Forelimb muscle (tissue), 1 donor: ENCODE data around the gene ELAVL1. TPM values are rescaled to one million over a fixed set of nuclear protein-coding genes. Genes with fewer than 3 reads are reported as not detected.

Experiments used
- DNase-seq: peaks from one replicate; pipeline ENCODE4 v3.0.0-alpha.2; 2013; ENCODE audit warnings: low read depth
- polyA plus RNA-seq: library from polyadenylated mRNA; unstranded; fragments of 120-200 nt; gene quantifications from one replicate; pipeline ENCODE4 v1.2.1, GENCODE V29; 2013; ENCODE audit not compliant: insufficient read length

ELAVL1 gene
- polyA plus RNA-seq, 1 donor, result 44.5 TPM

DNA sequence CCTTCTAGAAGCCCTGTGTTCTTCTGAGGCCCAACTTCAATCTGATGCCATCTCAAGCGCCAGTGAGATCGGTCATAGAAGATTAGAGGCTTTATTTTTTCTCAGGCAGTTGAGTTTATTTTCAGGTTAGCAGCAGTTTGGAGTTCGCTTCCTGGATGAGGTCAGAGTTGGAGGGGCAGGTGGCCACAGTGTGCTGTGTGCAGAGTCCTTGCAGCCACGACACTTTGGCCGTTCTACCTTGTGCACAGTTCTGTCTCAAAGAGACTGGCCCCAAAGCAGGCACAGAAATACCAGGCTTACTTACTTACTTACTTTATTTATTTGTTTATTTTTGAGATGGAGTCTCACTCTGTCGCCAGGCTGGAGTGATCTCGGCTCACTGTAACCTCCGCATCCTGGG, 15.9 kb upstream of the ELAVL1 start:
- no peak for DNase-seq

DNA sequence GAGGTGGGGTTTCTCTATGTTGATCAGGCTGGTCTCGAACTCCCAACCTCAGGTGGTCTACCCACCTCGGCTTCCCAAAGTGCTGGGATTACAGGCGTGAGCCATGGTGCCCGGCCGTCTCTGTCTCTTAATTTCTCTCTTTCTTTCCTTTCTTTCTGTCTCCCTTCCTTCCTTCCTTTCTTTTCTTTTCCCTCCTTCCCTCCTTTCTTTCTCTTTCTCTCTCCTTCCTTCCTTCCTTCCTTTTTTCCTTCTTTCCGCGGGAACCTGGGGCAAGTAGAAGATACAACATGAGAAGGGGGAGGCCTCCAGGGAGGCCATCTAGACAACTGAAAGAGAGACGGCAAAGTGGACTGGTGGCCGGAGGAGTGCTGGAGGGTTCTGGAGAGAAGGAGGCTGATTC, 15.2 kb upstream of the ELAVL1 start:
- DNase-seq, result no peak

DNA sequence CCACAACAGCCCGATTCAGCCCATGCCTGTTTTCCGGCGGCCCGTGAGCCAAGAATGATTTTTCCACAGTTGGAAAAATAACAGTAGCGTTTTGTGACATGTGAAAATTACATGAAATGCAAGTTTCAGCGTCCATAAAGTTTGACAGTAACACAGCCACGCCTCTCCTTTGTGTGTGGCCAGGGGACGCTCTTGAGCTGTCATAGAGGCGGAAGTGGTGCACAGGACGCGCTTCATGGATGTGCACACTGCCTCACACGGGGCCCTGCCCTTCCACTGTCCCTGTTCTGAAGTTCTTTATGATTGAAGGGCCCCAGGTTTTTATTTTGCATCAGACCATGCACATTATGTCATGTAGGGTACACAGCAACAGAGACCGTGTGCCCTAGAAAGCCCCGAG, 12.4 kb upstream of the ELAVL1 start:
- no peak for DNase-seq

DNA sequence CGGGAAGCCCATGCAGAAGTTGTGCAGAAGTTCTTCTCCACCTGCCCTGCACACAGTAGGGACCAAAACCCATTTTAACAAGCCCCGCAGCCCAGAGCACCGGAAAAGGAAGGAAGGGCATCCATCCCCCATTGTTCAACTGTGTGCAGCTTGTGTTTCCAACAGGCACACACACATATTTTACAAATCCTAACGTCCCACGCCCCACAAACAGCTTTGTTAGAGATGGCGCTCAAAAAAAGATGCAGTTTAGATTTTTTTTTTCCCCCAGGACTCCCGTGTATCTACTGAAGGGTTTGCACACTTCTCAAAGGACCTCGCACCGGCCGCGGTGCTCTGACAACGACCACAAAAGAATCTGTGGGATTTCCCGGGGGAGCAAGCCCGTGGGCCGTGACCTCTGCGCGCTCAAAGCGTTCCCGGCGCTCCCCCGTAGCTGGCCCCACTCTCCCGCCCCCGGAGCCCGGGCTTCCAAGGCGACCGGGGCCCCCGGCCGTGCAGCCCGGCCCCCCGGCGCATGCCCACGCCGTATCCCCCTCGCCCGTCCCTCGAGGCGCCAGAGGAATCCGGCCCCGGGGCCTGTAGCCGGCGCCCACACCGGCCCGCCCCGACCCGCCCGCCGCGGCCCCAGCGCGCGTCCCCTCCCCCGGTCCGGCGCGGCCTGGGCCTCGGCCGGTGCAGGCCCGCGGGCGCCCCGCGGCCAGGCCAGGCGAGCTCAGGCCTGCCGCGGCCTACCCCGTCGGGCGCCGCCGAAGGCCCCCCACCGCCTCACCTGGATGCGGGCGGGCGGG, 523 bp downstream of the ELAVL1 start:
- DNase-seq, result no peak

DNA sequence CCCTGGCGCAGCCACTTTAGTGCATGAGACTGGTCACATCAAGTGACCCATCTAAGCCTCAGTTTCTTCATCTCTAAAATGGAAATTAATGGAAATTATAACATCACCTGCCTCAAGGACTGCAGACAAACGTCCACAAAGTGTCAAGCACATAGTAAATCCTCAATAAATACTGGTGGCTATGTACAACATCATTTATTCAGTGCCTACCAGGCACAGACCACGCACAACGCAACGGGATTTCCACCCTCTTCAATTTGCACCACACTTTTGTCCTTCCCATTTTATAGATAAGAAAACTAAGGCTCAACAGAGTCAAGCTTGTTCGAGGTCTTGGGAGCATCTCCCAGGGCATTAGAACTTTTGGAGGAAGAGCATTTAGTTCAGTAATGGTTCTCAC, 1.4 kb downstream of the ELAVL1 start:
- DNase-seq, result no peak

DNA sequence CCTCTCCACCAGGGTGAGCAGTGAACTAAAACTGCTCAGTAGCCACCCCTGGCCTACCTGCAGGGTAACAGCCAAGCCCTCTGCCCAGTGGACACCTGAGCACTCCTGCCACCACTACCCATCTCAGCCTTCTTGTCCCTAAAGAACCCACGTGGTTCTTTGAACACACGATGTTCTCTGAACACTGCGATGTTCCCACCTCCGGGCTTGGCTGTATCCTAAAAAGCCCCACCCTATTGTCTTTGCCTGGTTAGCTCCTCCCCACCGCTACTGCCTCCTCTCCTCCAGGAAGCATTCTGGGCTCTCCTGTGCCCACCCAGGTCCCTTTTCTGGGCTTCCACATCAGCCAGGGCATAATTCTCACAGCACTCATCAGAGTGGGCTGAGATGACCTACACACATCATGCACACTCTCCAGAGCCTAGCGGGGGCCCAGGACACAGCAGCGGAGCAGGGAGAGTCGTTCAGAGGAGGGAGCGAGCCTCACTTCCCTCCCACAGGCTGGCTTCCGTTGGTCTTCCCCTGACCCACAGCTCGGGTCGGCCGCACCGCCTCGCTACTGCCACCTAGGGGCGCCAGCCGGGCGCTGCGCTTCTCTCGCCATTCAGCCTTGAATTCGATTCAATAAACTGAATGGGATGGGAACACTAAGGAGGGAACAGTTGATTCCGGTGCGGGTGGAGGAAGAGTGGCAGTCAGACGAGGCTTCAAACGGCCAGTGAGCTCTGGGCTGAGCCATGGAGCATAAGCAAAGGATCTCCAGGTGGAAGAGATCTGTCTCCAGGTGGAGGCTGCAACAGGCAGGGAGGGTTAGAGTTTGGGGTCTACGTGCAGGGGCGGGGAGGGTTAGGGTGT, 3.2 kb downstream of the ELAVL1 start:
- DNase-seq, result peak; percentile 29

DNA sequence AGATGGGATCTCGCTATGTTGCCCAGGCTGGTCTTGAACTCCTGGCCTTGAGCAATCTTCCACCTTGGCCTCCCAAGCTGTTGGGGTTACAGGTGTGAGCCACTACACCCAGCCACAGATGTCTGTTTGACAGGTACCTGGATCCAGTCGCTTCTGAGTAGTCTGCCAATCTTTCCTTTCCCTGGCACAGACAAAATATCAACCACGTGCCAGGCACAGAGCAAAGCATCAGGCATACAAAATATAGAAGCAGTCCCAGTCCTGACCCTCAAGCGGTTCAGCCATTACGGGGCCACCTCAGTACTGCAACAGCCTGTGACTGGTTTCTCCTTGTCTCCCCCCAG, 3.8 kb downstream of the ELAVL1 start:
- no peak for DNase-seq

DNA sequence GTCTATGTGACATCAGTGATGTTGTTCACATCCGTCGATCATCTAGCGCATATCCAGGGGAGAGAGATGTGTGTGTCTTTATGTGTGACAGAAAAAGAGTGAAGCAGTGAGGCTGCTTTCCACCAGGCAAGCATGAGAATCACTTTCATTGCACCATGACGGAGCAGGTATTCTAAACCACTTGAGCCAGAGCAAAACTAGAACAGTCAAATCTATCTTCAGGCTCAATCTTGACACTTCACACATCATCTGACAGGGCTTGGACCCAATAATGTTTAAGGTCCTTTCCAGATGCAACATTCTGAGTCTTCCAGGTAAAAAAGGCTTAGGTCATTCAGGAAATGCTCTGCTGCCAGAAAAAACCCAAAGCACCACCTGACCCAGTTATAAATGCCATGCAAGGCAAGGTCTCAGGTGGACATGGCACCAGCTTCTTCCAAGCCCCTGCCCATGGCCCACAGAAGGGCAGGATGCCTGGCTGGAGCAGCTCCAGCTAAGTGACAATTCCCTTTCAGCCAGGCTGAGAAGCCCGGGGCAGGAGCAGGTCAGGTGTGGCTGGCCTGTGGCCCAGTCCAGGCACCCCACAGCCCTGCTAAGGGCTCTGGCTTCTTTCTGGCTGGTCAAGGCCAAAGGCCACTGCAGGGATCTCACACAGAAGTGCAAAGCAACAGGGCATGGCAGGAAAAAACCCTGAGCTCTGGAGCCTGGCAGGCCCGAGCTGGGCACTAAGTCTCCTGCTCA, 5.0 kb downstream of the ELAVL1 start:
- no peak for DNase-seq

DNA sequence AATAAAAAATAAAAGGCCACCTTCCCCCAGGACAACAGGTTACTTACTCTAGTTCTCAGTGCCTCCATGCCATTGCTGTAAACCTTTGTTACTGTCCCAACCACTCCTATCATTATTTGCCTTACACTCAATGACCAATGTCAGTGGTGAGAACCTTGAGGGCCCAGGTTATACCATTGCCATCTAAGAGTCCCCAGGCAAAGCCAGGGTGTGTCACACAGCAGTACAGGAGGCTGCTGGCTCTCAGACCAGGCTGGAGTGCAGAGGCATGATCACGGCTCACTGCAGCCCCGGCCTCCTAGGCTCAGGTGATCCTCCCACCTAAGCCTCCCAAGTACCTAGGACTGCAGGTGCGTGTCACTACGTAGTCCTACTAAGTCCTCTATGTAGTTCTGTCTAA, 6.1 kb downstream of the ELAVL1 start:
- DNase-seq, result no peak

DNA sequence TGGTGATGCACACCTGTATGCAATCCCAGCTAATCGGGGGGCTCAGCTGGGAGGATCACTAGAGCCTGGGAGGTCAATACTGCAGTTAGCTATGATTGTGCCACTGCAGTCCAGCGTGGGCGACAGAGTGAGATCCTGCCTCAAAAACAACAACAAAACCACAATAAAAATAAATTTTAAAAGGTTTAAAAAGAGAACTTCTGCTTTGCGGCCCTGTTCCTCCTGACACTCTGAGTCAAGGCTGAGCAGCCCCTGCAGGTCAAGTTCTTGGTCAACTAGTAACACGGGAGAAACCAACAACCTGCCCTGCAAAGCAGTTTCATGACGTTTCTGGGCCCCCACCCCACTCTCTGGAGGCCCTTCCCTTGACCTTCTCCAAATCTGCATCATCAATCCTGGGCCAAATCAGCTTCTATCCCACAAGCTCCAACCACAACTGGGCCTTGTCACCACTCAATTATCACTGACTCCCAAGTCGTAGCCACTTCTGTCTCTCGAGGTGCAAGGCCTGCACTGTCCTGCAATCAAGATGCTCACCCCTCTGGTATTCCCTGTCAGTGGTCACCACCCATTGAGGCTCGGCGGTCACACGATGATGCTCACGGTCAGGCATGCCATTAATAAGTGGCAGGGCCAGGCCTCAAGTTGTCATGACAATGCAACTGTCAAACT, 7.5 kb downstream of the ELAVL1 start:
- no peak for DNase-seq

DNA sequence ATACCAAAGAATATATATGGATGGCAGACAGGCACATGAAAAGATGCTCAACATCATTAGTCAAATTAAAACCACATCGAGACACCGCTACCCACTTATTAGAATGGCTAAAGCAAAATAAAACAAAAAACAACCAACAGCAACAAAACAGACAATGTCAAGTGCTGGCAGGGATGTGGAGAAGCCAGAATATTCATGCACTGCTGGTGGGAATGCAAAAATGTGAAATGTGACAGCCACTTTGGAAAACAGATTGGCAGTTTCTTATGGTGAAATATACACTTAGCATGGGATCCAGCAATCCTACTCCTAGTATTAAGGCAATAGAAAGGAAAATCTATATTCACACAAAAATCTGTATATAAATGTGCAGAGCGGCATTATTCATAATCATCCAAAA, 8.6 kb downstream of the ELAVL1 start:
- DNase-seq, result no peak

DNA sequence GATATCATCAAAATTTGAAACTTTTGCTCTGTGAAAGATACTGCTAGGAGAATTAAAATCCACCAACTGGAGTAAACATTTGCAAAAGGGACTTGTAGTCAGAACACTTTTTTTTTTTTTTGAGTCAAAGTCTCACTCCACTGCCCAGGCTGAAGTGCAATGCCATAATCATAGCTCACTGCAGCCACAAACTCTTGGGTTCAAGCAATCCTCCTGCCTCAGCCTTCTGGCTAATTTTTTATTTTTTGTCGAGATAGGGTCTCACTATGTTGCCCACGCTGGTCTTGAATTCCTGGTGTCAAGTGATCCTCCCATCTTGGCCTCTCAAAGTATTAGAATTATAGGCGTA, 9.7 kb downstream of the ELAVL1 start:
- no peak for DNase-seq

DNA sequence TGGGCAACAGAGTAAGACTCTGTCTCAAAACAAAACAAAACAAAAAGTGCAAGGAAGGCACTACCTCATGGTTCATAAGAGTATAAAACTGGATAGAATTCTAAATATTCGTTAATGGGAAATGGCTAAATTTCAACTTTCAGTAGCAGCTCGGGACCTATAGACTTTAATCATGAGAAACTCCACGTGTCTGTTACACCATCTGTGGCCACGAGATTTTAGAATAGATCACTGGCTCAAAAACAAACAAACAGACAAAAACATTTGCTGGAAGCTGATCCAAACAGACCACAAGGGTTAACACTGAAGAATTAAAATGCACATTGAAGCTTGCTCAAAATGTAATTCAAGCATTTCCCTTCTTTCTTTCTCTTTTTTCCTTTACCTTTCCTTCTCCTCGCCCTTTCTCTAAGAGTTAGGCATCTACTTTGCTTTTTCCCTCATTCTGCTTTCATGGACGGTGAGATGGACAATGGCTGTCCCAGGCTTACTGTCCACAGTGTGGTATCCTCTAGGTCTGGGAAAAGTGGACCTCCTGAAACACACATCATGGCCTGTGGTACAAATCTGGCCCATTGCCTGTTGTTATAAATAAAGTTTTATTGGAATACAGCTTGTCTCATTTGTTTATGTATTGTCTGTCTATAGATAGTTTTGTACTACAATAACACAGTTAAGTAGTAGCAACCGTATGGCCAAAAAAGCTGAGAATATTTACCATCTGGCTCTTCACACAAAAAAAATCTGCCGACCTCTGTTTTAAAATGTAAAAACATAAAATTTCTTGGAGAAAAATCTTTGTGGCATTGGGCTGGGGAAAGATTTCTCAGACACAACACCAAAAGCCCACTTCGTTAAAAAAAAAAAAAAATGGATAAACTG, 10.3 kb downstream of the ELAVL1 start:
- DNase-seq, result no peak

DNA sequence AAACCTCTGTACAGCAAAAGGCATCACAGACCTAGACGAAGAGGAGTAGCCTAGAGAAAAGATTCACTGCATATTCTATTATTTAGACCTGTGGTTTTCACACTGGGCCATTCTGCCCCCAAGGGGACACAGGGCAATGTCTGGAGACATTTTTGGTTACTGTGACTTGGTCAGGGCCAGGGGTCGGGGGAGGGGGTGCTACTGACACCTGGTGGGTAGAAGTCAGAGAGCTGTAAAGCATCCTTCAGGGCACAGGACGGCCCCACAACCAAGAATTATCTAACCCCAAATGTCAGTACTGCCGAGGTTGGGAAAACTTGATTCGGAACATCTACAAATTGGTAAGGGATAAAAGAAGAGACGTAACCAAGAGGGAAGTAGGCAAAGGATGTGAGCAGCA, 11.3 kb downstream of the ELAVL1 start:
- no peak for DNase-seq

DNA sequence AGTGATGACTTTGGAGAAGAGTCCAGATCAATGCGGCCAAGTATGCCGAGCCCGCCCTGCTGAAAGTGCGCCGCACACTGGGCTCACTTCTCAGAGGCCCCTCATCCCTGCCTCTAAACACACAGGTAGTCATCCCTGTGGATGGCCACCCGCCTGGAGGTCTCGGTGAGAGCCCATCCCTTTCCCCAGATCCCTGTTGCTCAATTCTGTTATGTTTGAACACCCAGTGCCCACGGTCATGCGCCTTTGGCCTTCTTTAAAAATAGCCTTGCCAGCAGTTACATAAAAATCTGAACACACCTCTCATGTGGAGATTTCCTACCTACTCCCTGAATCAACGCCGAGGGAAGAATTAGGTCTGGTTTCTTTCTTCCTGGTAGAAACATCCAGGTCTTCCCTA, 11.9 kb downstream of the ELAVL1 start:
- no peak for DNase-seq

DNA sequence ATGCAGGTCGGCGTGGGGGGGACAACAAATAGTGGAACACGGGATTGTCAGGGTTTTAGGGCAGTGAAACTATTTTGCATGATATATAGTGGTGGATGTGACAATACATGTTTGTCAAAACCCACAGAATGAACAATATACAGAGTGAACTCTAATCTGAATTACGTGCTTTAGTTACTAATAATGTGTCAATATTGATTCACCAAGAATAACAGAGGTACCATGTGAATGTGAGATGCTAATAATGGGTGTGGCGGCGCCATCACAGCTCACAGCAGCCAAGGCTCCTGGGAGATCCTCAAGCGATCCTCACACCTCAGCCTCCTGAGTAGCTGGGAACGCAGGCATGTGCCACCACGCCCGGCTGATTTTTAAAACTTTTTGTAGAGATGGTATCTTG, 12.9 kb downstream of the ELAVL1 start:
- DNase-seq, result no peak

DNA sequence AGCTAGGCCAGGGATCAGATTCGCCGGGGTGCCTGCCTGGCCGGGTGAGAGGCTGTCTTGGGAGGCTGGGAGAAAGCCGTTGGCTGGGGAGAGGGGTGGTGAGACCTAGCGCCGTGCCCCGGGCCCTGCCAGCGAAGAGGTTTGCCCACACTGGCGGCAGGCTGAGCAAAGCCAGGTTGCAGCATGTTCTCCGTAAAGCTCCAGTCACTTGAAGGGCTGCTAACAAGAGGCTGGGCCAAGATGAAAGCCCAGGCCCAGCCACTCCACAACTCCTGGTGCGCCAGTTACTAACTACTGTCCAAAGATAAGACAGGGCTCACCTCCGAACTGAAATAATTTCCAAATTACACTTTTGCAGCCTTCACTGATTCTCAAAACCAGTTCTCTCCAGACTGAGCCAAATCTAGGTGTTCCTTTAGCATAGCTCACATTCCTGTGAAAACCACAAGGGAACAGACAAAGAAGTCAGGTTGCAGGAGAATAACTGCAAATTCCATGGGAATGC, 16.3 kb downstream of the ELAVL1 start:
- no peak for DNase-seq

DNA sequence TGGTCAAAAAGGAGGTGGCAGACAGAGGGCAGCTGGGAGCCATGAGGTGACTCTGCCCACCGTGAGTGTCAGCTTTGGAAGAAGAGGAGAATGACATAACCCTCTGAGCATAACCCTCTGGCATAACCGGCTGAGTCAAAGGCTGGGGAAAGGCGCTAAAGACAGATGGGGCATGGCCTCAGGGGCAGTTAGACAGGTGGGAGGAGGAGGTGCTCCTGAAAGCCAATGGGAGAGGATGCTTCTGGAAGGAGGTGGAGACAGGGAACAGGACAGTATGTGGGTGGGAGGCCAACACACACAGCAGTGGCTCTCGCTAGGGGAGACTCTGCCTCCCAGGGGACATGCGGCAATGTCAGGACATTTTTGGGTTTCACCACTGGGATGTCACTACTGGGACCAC, 17.1 kb downstream of the ELAVL1 start:
- no peak for DNase-seq

DNA sequence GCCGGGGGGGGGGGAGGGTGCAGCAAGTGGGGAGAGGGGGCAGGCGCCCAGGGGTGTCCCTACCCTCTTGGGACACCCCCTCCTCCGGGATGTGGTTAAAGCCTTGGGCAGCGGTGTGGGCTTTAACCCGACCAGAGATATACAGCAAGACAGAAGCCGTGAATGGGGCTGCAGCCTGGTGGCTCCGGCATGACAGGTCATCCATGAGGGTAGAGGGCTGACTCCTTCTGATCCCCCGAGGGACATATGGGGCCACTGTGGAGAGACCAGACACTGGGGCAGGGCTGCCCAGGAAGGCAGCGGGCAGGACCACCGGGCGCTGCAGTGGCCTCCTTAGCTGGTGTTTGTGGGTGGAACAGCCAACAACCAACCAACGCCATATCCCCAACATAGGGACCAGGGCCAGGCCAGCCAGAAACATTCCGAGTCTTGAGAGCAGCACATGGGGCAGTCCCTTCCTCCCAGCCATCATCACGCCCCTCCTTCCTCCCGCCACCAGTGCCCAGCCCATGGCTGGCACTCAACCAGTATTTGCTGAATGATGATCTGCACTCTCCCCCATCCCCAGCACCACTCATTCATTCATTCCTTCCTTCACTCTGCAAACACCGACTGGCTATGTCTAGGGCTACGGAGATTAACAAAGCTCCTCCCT, 18.2 kb downstream of the ELAVL1 start:
- no peak for DNase-seq

DNA sequence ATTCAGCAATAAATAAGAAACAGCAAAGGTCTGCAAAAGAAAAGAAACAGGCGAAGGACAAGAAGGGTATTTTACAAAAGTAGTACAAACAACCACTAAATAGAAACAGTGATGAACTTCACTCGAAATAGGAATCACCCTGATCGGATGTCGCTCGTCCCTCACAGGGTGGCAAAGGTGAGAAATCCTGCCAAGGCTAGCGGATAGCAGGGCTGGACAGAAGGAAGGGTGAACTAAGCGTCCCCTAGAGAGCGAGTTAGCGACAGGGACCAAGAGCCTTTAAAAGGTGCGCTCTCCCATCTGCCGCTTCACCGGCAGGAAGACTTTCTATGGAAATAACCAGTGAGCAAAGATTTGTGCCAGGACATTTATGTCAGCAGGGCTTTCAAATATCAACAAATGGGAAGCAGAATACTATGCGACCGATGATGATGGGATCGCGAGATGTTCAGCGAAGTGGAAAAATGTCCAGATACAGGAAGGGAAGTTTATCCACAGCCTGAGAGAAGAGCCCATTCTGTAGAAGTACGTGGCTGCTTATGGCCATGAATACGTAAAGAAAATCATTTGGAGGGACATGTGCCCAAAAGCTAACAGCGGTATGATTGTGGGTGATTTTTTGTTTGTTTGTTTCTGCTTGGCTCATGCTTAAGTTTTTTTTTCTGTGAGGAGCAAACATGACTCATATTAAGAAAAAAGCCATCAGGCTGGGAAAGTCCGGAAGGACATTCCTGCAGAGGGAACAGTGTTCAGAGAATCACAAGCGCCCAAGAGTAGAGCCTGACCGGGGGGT, 18.9 kb downstream of the ELAVL1 start:
- DNase-seq, result no peak
